SK-N-SH treated with all-trans-retinoic acid at 6 μM for 48 hours (cell line): ENCODE data around the gene EML4.

Experiments used
- ATAC-seq: fragments of 200-7000 bp; cut with Tn5 transposase; 3 replicates; pipeline ENCODE4 v1.9.1; 2020; ENCODE audit warnings: mild to moderate bottlenecking, moderate library complexity
- ARNTL ChIP-seq: fragments of 450-650 bp; formaldehyde crosslinking; IDR thresholded peaks from 2 replicates; pipeline ENCODE4 v1.5.0; 2020; ENCODE audit warnings: low read depth, mild to moderate bottlenecking, moderate library complexity, borderline replicate concordance
- BACH2 ChIP-seq: fragments of 250-450 bp; sonication (Bioruptor Pico); IDR thresholded peaks from 2 replicates; pipeline ENCODE4 v1.9.0; 2021; ENCODE audit warnings: mild to moderate bottlenecking, borderline replicate concordance
- CSDC2 ChIP-seq: fragments of 250-450 bp; sonication (Bioruptor Pico); IDR thresholded peaks from 2 replicates; pipeline ENCODE4 v1.5.0; 2020; ENCODE audit warnings: mild to moderate bottlenecking, moderate library complexity
- CSRNP3 ChIP-seq: fragments of 250-450 bp; sonication (Bioruptor Pico); IDR thresholded peaks from 2 replicates; pipeline ENCODE4 v1.5.1; 2021; ENCODE audit warnings: mild to moderate bottlenecking, moderate library complexity
- ESRRG ChIP-seq: fragments of 250-450 bp; sonication (Bioruptor Pico); IDR thresholded peaks from 2 replicates; pipeline ENCODE4 v1.6.1; 2021; ENCODE audit warnings: mild to moderate bottlenecking
- GLIS3 ChIP-seq: fragments of 250-450 bp; sonication (Bioruptor Pico); IDR thresholded peaks from 2 replicates; pipeline ENCODE4 v1.5.0; 2020; ENCODE audit warnings: mild to moderate bottlenecking, moderate library complexity
- OSR1 ChIP-seq: fragments of 250-450 bp; sonication (Bioruptor Pico); IDR thresholded peaks from 2 replicates; pipeline ENCODE4 v1.8.0; 2022; ENCODE audit warnings: moderate library complexity, mild to moderate bottlenecking, inconsistent platforms
- PPARA ChIP-seq: fragments of 250-450 bp; sonication (Bioruptor Pico); IDR thresholded peaks from 2 replicates; pipeline ENCODE4 v1.5.0; 2020; ENCODE audit warnings: mild to moderate bottlenecking, borderline replicate concordance
- RARB ChIP-seq: fragments of 250-450 bp; sonication (Bioruptor Pico); IDR thresholded peaks from 2 replicates; pipeline ENCODE4 v1.8.0; 2021; ENCODE audit warnings: mild to moderate bottlenecking, moderate library complexity
- SNAI2 ChIP-seq: fragments of 250-450 bp; sonication (Bioruptor Pico); IDR thresholded peaks from 2 replicates; pipeline ENCODE4 v1.5.0; 2020; ENCODE audit warnings: mild to moderate bottlenecking, moderate library complexity
- TCF4 ChIP-seq: fragments of 250-450 bp; sonication (Bioruptor Pico); IDR thresholded peaks from 2 replicates; pipeline ENCODE4 v1.8.0; 2021; ENCODE audit warnings: mild to moderate bottlenecking, moderate library complexity, borderline replicate concordance
- TOX ChIP-seq: fragments of 250-450 bp; sonication (Bioruptor Pico); IDR thresholded peaks from 2 replicates; pipeline ENCODE4 v1.8.0; 2021; ENCODE audit warnings: mild to moderate bottlenecking, moderate library complexity, borderline replicate concordance
- ZC3H10 ChIP-seq: fragments of 250-450 bp; sonication (Bioruptor Pico); IDR thresholded peaks from 2 replicates; pipeline ENCODE4 v1.5.1; 2021; ENCODE audit warnings: mild to moderate bottlenecking, moderate library complexity
- ZFP3 ChIP-seq: fragments of 250-450 bp; sonication (Bioruptor Pico); IDR thresholded peaks from 2 replicates; pipeline ENCODE4 v1.5.0; 2020; ENCODE audit warnings: mild to moderate bottlenecking, moderate library complexity
- ZNF565 ChIP-seq: fragments of 450-650 bp; formaldehyde crosslinking; conservative IDR thresholded peaks from 2 replicates; pipeline ENCODE4 v1.5.0; 2020; ENCODE audit warnings: low read depth, mild to moderate bottlenecking, moderate library complexity
- ZNF70 ChIP-seq: fragments of 450-650 bp; formaldehyde crosslinking; IDR thresholded peaks from 2 replicates; pipeline ENCODE4 v1.5.0; 2020; ENCODE audit warnings: mild to moderate bottlenecking, moderate library complexity
- ZNF8 ChIP-seq: fragments of 450-650 bp; formaldehyde crosslinking; IDR thresholded peaks from 2 replicates; pipeline ENCODE4 v1.5.0; 2020; ENCODE audit warnings: mild to moderate bottlenecking, moderate library complexity
- TF ChIP-seq, protein P1 (sequence below): fragments of 250-450 bp; sonication (Bioruptor Pico); IDR thresholded peaks from 2 replicates; pipeline ENCODE4 v1.5.0; 2020; ENCODE audit warnings: mild to moderate bottlenecking, moderate library complexity
- TF ChIP-seq, protein P2 (sequence below): fragments of 250-450 bp; sonication (Bioruptor Pico); IDR thresholded peaks from 2 replicates; pipeline ENCODE4 v1.5.1; 2020; ENCODE audit warnings: low read depth, mild to moderate bottlenecking, moderate library complexity
- TF ChIP-seq, protein P3 (sequence below): fragments of 250-450 bp; sonication (Bioruptor Pico); IDR thresholded peaks from 2 replicates; pipeline ENCODE4 v1.8.0; 2021; ENCODE audit warnings: low read depth, mild to moderate bottlenecking, moderate library complexity, borderline replicate concordance

The EML4 gene

DNA sequence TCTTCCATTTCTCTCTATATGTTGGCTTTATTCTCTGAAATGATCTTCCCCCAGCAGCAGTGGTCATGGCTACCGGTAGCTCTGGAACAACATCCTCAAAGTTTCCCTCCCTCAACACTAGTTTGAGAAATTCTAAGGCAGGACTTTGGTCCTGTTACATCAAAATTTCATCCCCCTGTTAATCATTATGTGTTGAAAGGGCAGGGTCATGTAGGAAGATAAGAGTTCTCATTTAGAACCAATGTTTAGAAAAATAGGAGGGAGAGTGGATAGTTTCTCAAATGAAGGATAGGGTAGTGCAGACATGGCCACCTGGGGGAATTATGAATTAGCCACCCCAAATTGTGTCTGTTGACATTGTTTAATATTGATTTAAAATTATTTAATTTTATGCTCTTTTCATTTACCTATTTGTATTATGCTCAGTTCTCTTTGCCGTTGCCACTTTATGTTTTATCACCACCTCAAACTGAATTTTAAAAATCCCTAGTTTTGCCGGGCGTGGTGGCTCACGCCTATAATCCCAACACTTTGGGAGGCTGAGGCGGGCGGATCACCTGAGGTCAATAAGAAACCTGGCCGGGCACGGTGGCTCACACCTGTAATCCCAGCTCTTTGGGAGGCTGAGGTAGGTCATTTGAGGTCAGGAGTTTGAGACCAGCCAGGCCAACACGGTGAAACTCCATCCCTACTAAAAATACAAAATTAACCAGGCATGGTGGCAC lies 22.3 kb downstream of the EML4 start:
- no peak for TF ChIP-seq PPARA (CRISPR knock-in tag)
- TF ChIP-seq BACH2 (CRISPR knock-in tag): no peak
- no peak for TF ChIP-seq ZFP3 (CRISPR knock-in tag)
- no peak for TF ChIP-seq TCF4 (CRISPR knock-in tag)
- TF ChIP-seq SNAI2: no peak
- no peak for TF ChIP-seq ESRRG (CRISPR knock-in tag)
- TF ChIP-seq TOX: no peak
- TF ChIP-seq, protein P1, sequence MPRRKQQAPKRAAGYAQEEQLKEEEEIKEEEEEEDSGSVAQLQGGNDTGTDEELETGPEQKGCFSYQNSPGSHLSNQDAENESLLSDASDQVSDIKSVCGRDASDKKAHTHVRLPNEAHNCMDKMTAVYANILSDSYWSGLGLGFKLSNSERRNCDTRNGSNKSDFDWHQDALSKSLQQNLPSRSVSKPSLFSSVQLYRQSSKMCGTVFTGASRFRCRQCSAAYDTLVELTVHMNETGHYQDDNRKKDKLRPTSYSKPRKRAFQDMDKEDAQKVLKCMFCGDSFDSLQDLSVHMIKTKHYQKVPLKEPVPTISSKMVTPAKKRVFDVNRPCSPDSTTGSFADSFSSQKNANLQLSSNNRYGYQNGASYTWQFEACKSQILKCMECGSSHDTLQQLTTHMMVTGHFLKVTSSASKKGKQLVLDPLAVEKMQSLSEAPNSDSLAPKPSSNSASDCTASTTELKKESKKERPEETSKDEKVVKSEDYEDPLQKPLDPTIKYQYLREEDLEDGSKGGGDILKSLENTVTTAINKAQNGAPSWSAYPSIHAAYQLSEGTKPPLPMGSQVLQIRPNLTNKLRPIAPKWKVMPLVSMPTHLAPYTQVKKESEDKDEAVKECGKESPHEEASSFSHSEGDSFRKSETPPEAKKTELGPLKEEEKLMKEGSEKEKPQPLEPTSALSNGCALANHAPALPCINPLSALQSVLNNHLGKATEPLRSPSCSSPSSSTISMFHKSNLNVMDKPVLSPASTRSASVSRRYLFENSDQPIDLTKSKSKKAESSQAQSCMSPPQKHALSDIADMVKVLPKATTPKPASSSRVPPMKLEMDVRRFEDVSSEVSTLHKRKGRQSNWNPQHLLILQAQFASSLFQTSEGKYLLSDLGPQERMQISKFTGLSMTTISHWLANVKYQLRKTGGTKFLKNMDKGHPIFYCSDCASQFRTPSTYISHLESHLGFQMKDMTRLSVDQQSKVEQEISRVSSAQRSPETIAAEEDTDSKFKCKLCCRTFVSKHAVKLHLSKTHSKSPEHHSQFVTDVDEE (CRISPR knock-in tag): no peak
- no peak for TF ChIP-seq ZNF70
- TF ChIP-seq OSR1 (CRISPR knock-in tag): no peak
- no peak for TF ChIP-seq CSRNP3 (CRISPR knock-in tag)
- TF ChIP-seq CSDC2: no peak
- TF ChIP-seq ZNF565 (CRISPR knock-in tag): no peak
- no peak for TF ChIP-seq RARB (CRISPR knock-in tag)
- no peak for TF ChIP-seq ARNTL
- TF ChIP-seq, protein P2, sequence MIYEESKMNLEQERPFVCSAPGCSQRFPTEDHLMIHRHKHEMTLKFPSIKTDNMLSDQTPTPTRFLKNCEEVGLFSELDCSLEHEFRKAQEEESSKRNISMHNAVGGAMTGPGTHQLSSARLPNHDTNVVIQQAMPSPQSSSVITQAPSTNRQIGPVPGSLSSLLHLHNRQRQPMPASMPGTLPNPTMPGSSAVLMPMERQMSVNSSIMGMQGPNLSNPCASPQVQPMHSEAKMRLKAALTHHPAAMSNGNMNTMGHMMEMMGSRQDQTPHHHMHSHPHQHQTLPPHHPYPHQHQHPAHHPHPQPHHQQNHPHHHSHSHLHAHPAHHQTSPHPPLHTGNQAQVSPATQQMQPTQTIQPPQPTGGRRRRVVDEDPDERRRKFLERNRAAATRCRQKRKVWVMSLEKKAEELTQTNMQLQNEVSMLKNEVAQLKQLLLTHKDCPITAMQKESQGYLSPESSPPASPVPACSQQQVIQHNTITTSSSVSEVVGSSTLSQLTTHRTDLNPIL (CRISPR knock-in tag): no peak
- TF ChIP-seq, protein P3, sequence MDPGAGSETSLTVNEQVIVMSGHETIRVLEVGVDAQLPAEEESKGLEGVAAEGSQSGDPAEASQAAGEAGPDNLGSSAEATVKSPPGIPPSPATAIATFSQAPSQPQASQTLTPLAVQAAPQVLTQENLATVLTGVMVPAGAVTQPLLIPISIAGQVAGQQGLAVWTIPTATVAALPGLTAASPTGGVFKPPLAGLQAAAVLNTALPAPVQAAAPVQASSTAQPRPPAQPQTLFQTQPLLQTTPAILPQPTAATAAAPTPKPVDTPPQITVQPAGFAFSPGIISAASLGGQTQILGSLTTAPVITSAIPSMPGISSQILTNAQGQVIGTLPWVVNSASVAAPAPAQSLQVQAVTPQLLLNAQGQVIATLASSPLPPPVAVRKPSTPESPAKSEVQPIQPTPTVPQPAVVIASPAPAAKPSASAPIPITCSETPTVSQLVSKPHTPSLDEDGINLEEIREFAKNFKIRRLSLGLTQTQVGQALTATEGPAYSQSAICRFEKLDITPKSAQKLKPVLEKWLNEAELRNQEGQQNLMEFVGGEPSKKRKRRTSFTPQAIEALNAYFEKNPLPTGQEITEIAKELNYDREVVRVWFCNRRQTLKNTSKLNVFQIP (CRISPR knock-in tag): no peak
- ATAC-seq: no peak

DNA sequence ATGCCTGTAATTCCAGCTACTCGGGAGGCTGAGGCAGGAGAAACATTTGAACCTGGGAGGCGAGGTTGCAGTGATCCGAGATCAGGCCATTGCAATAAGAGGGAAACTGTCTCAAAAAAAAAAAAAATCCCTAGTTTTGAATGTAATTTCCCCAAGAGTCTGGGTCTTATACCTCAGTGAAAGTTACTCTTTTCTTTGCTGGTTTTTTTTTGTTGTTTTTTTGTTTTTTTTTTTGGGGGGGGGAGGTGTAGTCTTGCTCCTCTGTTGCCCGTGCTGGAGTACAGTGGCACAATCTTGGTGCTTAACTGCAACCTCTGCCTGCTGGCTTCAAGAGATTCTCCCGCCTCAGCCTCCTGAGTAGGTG lies 22.8 kb downstream of the EML4 start:
- ATAC-seq: no peak
- TF ChIP-seq OSR1 (CRISPR knock-in tag) (no peak), ZFP3 (CRISPR knock-in tag) (no peak), ZC3H10 (CRISPR knock-in tag) (no peak), ZNF70 (no peak), GLIS3 (CRISPR knock-in tag) (no peak), CSRNP3 (CRISPR knock-in tag) (no peak), ESRRG (CRISPR knock-in tag) (no peak), ZNF8 (CRISPR knock-in tag) (no peak), ZNF565 (CRISPR knock-in tag) (no peak)
- TF ChIP-seq, protein P1 (CRISPR knock-in tag): no peak
